GM18868 (cell line): ENCODE measurements around the gene STX4.
"Not testable (repeated sequence)": the region's sequence is repeated elsewhere in the genome, so short reads cannot be mapped to it uniquely, and the experiment has no call there.

Experiments used
- ATAC-seq: cut with Tn5 transposase; IDR thresholded peaks from one replicate; pipeline ENCODE4 v1.9.1; 2021; ENCODE audit warnings: mild to moderate bottlenecking, moderate library complexity; ENCODE audit not compliant: unreplicated experiment

STX4 gene

GRCh38 chr16:30998852-30999761 lies 34.3 kb upstream of the STX4 start:
- no peak for ATAC-seq

DNA sequence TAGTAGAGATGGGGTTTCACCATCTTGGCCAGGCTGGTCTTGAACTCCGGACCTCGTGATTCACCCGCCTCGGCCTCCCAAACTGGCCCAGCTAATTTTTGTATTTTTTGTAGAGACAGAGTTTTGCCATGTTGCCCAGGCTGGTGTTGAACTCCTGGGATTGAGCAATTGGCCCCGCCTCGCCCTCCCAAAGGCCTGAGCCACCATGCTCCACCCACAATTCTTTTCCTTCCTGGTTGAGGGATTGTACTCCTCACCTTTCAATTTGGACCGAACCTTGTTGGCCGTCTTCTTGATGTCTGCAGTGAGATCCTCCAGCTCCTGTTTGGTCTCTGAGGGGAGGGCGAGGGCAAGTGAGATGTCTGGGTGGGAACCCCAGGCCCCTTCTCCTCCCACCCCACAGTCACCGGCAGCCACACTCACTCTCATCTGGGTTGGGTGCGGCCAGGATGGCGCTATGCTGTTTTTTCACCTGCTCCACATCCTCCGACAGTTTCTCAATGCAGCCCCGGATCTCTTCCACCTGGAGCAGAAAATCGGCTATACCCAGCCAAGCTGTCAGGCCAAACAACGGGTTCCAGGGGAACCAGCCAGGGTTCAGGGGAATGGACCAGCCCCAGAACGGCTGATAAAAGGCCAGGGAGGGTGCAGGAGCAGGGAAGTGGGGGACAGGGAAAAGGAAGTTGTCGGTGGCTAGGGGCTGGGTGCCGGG lies 32.5 kb upstream of the STX4 start:
- ATAC-seq: no peak

DNA sequence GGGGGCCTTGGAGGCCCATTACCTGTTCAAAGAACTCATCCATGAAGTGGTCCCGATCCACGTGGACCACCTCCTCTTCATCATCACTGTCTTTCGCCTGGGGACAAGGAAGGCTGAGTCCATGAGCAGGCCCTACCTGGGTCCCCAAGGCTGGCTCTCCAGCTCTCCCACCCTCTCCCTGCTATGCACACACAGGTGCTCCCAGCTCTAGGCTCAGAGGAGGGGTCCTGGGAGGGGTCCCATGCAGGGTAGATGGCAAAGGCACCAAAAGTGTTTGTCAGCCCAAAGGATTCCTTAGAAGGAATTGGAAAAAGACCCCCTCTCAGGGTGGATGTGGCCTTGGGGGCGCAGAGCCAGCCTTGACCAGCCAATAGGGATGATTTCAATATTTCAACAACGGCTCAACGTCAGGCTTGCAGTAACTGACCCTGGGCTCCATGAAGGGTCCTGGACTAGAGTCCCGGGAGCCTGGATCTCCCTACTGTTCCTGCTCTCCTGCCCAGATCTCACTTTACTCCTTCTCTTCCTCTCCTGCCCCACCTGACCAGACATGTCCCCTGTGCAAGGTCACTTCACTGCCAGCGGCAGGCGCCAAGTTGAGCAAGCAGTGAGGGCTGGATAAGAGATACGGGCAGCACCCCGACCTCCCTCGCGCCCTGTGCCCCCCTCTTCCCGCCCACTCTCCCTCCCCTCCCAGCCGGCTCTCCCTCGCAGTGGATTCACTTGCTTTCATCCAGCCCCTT lies 31.7 kb upstream of the STX4 start:
- no peak for ATAC-seq

DNA sequence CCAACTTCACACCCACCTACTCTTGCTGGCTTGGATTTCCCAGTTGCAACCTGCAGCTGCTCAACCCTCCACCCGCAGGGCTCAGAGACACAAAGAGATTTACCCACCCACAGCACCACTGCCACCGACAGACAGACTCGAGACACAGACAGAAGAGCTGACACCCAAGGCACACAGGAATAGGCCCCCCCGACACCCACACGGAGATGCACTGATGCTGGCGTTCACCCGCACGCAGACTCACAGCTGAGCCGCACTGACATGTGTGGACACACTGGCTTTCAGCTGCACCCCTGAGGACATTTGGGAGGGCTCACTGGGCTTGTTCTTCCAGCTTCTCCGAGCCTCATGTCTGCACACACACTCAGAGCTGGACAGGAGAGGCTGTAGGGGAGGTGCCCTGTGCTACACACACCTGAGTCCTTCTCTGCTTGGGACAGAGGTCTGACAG lies 31.1 kb upstream of the STX4 start:
- no peak for ATAC-seq

GRCh38 chr16:31002862-31003341 lies 30.5 kb upstream of the STX4 start:
- ATAC-seq: no peak

DNA sequence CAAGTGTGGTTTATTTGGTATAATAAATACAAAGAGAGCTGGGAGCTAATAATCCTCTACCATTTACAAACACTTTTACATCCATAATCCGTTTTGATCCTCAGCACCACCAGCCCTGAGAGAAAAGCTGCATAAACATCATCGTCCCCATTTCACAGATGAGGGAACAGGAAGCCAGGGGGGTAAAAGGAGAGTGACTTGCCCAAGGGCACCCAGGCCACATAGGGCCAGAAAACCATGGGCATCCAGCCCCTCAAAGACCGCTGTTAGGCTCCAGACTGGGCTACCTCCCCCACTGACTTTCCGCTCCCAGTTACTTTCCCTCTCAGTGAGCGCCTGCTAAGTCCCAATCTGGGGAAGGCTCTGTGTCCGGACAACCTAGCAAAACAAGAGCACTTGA lies 29.6 kb upstream of the STX4 start:
- no peak for ATAC-seq

GRCh38 chr16:31004658-31005057 lies 28.7 kb upstream of the STX4 start:
- ATAC-seq: no peak

DNA sequence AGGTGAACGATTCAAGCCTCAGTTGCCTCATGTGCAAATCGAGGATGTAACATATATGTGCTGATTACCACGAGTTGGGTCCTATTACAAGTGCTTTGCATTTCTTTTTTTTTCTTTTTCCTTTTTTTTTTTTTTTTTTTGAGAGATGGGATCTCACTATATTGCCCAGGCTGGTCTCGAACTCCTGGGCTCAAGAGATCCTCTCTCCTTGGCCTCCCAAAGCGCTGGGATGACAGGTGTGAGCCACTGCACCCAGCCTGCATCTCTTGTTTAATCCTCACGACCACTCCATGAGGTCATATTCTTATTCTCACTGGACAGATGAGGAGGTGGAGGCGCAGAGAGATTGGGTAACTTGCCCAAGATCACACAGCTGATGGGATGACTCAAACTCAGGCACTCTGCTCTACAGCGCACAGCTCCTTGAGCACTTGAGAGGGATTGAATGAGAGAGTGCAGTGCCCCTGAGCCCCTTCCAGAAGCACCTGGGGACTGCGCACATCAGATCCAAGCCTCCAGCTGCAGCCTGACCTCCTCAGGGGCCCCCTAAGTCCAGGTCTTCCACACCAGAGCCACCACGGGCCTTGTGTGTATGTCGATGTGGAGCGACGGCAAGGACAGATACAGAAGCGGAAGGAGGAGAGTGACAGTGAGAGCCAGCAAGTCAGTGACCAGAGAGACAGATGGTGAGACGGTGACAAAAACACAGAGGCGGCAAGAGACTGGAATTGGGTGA lies 27.8 kb upstream of the STX4 start:
- ATAC-seq: no peak

DNA sequence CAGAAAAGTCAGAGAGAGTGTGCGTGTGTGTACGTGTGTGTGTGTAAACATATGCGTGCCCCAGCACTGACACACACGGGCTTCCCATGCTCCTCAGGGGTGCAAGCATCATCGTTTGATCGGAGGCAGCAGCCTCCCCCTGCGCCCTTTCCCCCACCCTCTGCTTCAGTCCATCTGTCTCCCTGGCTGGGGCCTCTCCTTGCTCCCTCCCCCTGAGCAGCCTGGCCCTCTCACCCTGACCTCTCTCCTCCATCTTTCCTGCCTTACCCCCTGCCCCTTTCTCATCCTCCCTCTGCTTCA lies 27.3 kb upstream of the STX4 start:
- no peak for ATAC-seq

DNA sequence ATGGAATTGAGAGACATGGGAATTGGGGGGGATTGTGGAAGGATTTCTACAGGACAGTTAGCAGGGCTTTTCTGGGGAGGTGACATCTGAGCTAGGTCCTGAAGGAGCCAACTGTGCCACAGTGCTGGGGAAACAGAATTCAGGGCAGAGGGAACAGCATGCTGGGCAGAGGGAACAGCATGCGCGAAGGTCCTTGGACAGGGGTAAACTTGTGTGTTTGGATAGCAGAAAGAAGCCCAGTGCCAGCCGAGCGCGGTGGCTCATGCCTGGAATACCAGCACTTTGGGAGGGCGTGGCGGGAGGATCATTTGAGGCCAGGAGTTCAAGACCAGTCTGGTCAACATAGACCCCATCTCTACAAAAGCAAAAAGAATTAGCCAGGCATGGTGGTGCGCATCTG lies 26.8 kb upstream of the STX4 start:
- ATAC-seq: no peak

DNA sequence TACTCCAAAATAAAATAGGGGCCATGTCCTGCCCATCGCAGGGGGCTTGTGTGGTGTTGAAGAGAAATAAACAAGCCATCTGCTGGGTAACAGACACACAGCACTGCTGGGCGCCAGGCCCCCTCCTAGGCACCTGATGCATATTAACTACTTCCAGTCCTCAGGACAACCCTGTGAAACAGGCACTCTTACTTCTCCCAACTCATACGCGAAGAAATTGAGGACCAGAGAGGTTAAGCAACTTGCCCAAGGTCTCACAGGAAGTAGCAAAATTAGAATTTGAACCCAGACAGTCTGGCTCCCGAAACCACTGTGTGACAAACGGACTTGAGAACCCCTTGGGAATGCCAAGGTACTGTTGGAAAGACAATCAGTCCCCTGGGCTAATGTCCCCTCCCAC lies 25.7 kb upstream of the STX4 start:
- no peak for ATAC-seq

GRCh38 chr16:31008149-31008548 lies 25.2 kb upstream of the STX4 start:
- ATAC-seq: no peak

DNA sequence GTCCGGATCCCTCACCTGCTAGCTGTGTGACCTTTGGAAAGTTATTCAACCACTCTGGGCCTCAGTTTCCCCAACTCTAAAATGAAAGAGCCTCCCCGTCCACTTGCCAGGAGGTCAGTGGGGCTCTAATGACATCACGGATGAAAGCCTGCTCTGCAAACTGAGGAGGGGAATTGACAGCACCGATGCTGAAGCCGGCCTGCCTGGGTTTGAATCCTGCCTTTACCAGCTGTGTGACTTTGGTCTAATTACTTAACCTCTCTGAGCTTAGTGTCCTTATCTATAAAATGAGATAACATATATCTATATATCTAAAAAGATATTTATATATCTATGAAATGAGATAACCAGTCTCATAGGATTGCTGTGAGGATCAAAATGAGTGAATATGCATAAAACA lies 24.8 kb upstream of the STX4 start:
- no peak for ATAC-seq

DNA sequence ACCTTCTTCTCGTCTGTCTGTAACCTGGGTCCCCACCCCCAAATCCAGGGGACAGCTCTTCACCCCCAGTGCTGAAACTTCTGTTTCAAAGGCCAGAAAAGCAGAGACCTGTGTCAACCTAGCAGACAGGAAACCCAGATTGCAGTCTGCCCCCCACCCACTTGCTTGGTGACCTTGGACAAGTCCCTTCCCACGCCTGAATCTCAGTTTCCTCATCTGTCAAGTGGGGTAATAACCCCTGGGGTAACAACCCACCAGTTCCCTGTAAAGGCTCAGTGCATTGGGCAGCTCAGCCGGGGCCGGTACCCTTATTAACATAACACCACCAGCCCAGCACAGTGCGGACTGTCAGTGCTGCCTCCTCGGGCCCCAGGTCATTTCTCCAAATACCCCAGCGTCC lies 24.2 kb upstream of the STX4 start:
- ATAC-seq: no peak

DNA sequence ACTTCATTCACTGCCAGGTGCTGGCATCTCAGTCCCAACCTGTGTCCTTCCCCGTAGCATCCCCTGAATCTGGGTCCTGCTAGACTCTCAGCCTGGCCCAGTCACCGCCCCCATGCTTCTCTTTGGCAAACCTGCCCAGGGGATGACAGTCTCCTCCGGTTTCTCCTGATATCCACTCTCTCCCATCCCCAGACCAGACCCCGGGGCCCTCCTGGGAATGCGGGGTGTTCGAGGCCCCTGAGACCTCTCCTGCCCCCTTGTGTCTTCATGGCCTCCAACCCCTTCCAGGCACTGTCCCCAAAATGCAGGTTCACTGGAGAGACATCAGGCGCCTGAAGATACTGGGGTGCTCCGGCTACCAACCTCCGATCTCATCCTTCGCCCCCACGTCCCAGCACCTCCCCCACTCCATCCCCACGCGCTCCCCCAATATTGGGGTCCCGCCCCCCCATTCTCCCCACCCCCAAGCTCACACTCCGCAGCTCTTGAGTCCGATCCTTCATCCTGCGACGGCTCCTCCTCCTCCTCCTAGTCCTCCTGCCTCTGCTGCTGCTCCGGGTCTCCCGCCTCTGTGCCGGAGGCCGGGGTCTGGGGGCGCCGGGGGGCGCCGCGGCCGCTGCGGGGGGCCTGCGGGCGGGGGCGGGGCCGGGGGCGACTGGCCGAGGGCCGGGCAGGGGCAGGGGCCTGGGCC lies 23.3 kb upstream of the STX4 start:
- no peak for ATAC-seq

DNA sequence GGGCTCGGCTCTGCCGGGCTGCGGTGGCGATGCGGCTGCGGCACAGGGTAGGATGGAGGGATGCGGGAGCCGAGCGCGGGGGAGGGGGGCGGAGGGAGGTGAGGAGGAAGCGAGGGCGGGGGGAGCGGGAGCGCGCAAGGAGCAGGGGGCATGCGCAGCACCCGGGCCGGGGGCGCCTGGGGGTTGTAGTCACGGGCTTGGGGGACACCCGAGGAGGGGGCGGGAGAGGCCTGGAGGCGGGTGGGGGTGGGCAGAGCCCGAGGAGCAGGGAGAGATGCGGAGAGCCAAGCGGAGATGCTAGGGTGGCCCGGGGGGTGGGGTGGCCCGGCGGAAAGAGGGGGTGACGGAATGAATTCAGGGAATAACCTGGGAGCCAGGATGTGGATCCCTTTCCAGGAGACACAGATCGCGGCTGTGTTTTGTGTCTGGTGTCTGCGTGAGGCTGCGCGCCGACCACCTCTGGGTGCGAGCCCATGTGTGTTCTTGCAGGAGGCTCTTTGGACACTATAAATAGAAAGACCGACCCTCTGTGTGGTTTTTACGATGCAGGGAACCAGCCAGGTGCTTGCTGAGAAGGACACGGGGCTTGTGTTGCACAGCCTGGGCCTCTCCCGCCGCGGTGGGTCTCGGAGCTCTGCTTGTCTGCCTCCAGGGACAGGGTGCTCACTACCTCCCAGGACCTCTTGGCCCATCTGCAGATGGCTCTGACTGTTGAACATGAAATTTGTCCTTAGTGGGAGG lies 22.6 kb upstream of the STX4 start, which contains the start of gene STX1B:
TSS of gene STX1B (minus strand) at position 54 of the 741 bp plus-strand sequence. CDS start 242 bp downstream, outside the sequence.
- no peak for ATAC-seq

- not testable (repeated sequence) for ATAC-seq
These were observed 21.5 kb upstream of the STX4 start for GRCh38 chr16:31011815-31012214.

DNA sequence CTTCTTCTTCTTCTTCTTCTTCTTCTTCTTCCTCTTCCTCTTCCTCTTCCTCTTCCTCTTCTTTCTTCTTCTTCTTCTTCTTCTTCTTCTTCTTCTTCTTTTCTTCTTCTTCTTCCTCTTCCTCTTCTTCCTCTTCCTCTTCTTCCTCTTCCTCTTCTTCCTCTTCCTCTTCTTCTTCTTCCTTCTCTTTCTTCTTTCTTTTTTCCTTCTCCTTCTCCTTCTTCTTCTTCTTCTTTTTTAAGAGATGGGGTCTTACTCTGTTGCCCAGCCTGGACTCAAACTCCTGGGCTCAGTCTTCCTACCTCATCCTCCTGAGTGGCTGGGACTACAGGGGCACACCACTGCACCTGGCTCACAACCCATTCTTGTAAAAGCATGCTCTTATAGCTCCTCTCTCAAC lies 20.1 kb upstream of the STX4 start:
- not testable (repeated sequence) for ATAC-seq

- no peak for ATAC-seq
These were observed 17.3 kb upstream of the STX4 start for GRCh38 chr16:31016018-31016417.
